Endothelial cell of umbilical vein (primary cell): Measurements from ENCODE around the gene SLC23A2. TPM values are rescaled to one million over a fixed set of nuclear protein-coding genes. Genes with fewer than 3 reads are reported as not detected.

Source experiments
- BruUV-seq: library from RNA; stranded (reverse); fragments of 400-500 nt; replicated peaks from 2 replicates; lab custom pipeline; 2021; lab: Mats Ljungman, UMichigan
- CTCF ChIA-PET: fragments of 300-600, 350-600 bp; sonication (Branson Sonifier 250); formaldehyde crosslinking; loops from one replicate; lab custom pipeline; 2021; ENCODE audit warnings: antibody characterized with exemption, inconsistent platforms; lab: Charles Lee
- POLR2A ChIA-PET: fragments of 300-600, 350-600 bp; sonication (Branson Sonifier 250); formaldehyde crosslinking; loops from one replicate; lab custom pipeline; 2021; ENCODE audit warnings: antibody characterized with exemption, inconsistent platforms; lab: Charles Lee
- DNase-seq: peaks from one replicate; pipeline ENCODE4 v3.0.0-alpha.2; 2011; ENCODE audit warnings: low read depth, low spot score
- FAIRE-seq: peaks from 2 replicates; lab custom pipeline; 2011; peaks lifted over from hg19 to GRCh38; lab: Jason Lieb, UNC
- H2AFZ ChIP-seq: 2 replicates; pipeline ENCODE4 v1.6.0; 2012; ENCODE audit warnings: low read depth, low read length, control low read depth, inconsistent platforms
- H3K27ac ChIP-seq: 2 replicates; pipeline ENCODE4 v1.5.1; 2011; ENCODE audit warnings: low read depth, mild to moderate bottlenecking, control low read depth, low read length, moderate library complexity; ENCODE audit not compliant: insufficient read depth
- H3K27me3 ChIP-seq, 2 experiments: 2 replicates each; pipeline versions ENCODE4 v1.6.0 to v1.6.1; 2011; ENCODE audit warnings: low read length in 2 of 2, mixed read lengths in 1 of 2; ENCODE audit not compliant: control insufficient read depth in 2 of 2, insufficient read depth in 2 of 2
- H3K36me3 ChIP-seq, 2 experiments: 2 replicates in 1 of 2; 3 replicates in 1 of 2; pipeline ENCODE4 v1.5.1; 2011; ENCODE audit warnings: low read length in 2 of 2, mild to moderate bottlenecking in 1 of 2, moderate library complexity in 1 of 2; ENCODE audit not compliant: control insufficient read depth in 2 of 2, insufficient read depth in 2 of 2; ENCODE audit errors: extremely low read depth in 1 of 2
- H3K4me1 ChIP-seq: 3 replicates; pipeline ENCODE4 v1.5.1; 2011; ENCODE audit warnings: mild to moderate bottlenecking, low read length; ENCODE audit not compliant: control insufficient read depth, insufficient read depth; ENCODE audit errors: extremely low read depth
- H3K4me2 ChIP-seq: 2 replicates; pipeline ENCODE4 v1.6.1; 2011; ENCODE audit warnings: low read length, control low read depth, mixed read lengths; ENCODE audit not compliant: insufficient read depth
- H3K4me3 ChIP-seq, 3 experiments: fragments of 200-600 bp in 1 of 3; sonication (generic), shearing (Covaris generic) in 1 of 3; replicated peaks in 1 of 3; 2 replicates each; pipeline ENCODE4 v1.5.1; 2011 to 2016; ENCODE audit warnings: control low read depth in 3 of 3, low read length in 3 of 3, mild to moderate bottlenecking in 2 of 3, inconsistent platforms in 1 of 3, low read depth in 1 of 3, moderate library complexity in 1 of 3; ENCODE audit not compliant: insufficient read depth in 1 of 3
- H3K79me2 ChIP-seq: 2 replicates; pipeline ENCODE4 v1.6.0; 2012; ENCODE audit warnings: low read length, inconsistent platforms; ENCODE audit not compliant: control insufficient read depth, insufficient read depth
- H3K9ac ChIP-seq: replicated peaks from 2 replicates; pipeline ENCODE3; 2011; ENCODE audit warnings: low read length, control low read depth; ENCODE audit not compliant: insufficient read depth; ENCODE audit errors: extremely low read depth
- H3K9me1 ChIP-seq: replicated peaks from 3 replicates; pipeline ENCODE4 v1.6.0; 2011; ENCODE audit warnings: mild to moderate bottlenecking, low read length; ENCODE audit not compliant: control insufficient read depth, insufficient read depth; ENCODE audit errors: extremely low read depth
- H3K9me3 ChIP-seq: replicated peaks from 2 replicates; pipeline ENCODE4 v1.5.1; 2012; ENCODE audit warnings: low read length, inconsistent platforms; ENCODE audit not compliant: control insufficient read depth, insufficient read depth
- H4K20me1 ChIP-seq: replicated peaks from 2 replicates; pipeline ENCODE3; 2011; ENCODE audit warnings: mild to moderate bottlenecking, low read length; ENCODE audit not compliant: control insufficient read depth, insufficient read depth; ENCODE audit errors: extremely low read depth
- EZH2 ChIP-seq: IDR thresholded peaks from 2 replicates; pipeline ENCODE4 v1.6.1; 2012; ENCODE audit warnings: borderline replicate concordance, low read depth, mild to moderate bottlenecking, moderate library complexity, low read length, inconsistent platforms; ENCODE audit not compliant: severe bottlenecking
- FOS ChIP-seq: IDR thresholded peaks from 2 replicates; pipeline ENCODE4 v1.6.1; 2011; ENCODE audit warnings: mild to moderate bottlenecking, low read length, moderate library complexity, borderline replicate concordance; ENCODE audit not compliant: insufficient read depth
- GATA2 ChIP-seq: IDR thresholded peaks from 2 replicates; pipeline ENCODE4 v1.7.0; 2011; ENCODE audit warnings: low read depth, mild to moderate bottlenecking, moderate library complexity, mixed read lengths, low read length; ENCODE audit not compliant: insufficient read length, insufficient read depth
- JUN ChIP-seq: IDR thresholded peaks from 2 replicates; pipeline ENCODE4 v1.6.1; 2011; ENCODE audit warnings: borderline replicate concordance, low read depth; ENCODE audit not compliant: insufficient read length, insufficient read depth
- MYC ChIP-seq: IDR thresholded peaks from one replicate; pipeline ENCODE4 v1.6.1; 2011; ENCODE audit warnings: mild to moderate bottlenecking, low read depth, low read length
- POLR2A ChIP-seq: IDR thresholded peaks from 2 replicates; pipeline ENCODE4 v1.6.1; 2012; ENCODE audit warnings: low read depth, mild to moderate bottlenecking, control low read depth, low read length
- POLR2AphosphoS5 ChIP-seq: IDR thresholded peaks from 2 replicates; pipeline ENCODE4 v1.6.1; 2012; ENCODE audit warnings: low read depth, mild to moderate bottlenecking, control low read depth, low read length, moderate library complexity; ENCODE audit not compliant: insufficient read depth
- dilution Hi-C: fragments of 300-500 bp; cut with MboI; formaldehyde crosslinking; loops from one replicate; pipeline ENCODE4 v1.15.0; 2019; ENCODE audit warnings: low sequenced_read_pairs; ENCODE audit not compliant: extremely low pct_ligation_motif_present
- intact Hi-C: fragments of 100-400 bp; cut with micrococcal nuclease; formaldehyde crosslinking; loops from one replicate; pipeline ENCODE4 v1.10.0; 2022
- polyA plus RNA-seq, 4 experiments: library from polyadenylated mRNA; depleted of rRNA in 3 of 4; stranded (reverse) in 3 of 4; unstranded in 1 of 4; fragments of >200 nt; gene quantifications; 2 replicates each; pipeline versions ENCODE4 v1.2.1 to v1.2.3, GENCODE V29; 2011 to 2012; ENCODE audit warnings: missing spikeins in 1 of 4
- total RNA-seq: library from RNA; stranded (reverse); gene quantifications from 2 replicates; pipeline ENCODE4 v1.2.3, GENCODE V29; 2021
- TF ChIP-seq, protein P1 (sequence below), 2 donors: IDR thresholded peaks; 1 replicate in 1 of 2; 2 replicates in 1 of 2; pipeline ENCODE4 v1.5.1; 2011; ENCODE audit warnings: low read length in 2 of 2, mild to moderate bottlenecking in 2 of 2, moderate library complexity in 2 of 2, control low read depth in 1 of 2, inconsistent platforms in 1 of 2, low read depth in 1 of 2; ENCODE audit not compliant: insufficient read depth in 1 of 2; ENCODE audit errors: extremely low read depth in 1 of 2
- TF ChIP-seq, protein P2 (sequence below): IDR thresholded peaks from 2 replicates; pipeline ENCODE4 v1.6.1; 2011; ENCODE audit not compliant: insufficient read depth, insufficient read length

The SLC23A2 gene
- total and polyA plus RNA-seq, 2 donors (not counting 3 experiments of a cell fraction or from before 2014, with no cell fraction given), result 24.4 to 24.5 TPM

DNA sequence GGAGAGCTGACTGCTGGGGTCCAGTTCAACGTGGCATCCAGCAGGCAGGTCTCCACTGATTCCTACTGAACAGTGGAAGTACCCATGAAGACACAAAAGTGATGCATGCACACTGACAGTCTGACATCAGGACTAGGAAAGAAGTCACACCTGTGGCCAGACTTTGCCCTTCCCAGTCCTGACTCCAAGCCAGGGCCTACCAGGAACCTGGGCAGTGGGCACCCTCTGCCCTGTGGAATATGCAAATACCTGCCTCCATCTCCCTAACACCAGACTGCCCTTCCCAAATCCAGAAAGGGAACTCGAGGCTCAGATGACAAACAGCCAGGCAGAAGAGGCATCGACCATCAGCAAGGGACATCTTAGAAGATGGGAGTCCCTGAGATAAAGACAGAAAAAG is 50.9 kb downstream of the SLC23A2 start:
- ChIA-PET POLR2A (interaction anchor here (1.1 kb wide), 1 partner anchor 137 kb away, joined by 3 read pairs; no protein-coding TSS in a partner anchor), CTCF (interaction anchor here (1.0 to 2.9 kb wide), 7 partner anchors 18 to 202 kb away, joined by 3 to 28 read pairs (median 4); no protein-coding TSS in a partner anchor)
- no peaks in the 10 kb centered on the region for H3K9me3 ChIP-seq
- H3K4me2 ChIP-seq, result no peak overlapping the region
- no peak overlapping the region for H3K4me3 ChIP-seq
- no peak for TF ChIP-seq JUN
- no peak for TF ChIP-seq POLR2A
- TF ChIP-seq GATA2, result no peak
- no peak for TF ChIP-seq POLR2AphosphoS5
- no peak for TF ChIP-seq FOS
- TF ChIP-seq, protein P1, sequence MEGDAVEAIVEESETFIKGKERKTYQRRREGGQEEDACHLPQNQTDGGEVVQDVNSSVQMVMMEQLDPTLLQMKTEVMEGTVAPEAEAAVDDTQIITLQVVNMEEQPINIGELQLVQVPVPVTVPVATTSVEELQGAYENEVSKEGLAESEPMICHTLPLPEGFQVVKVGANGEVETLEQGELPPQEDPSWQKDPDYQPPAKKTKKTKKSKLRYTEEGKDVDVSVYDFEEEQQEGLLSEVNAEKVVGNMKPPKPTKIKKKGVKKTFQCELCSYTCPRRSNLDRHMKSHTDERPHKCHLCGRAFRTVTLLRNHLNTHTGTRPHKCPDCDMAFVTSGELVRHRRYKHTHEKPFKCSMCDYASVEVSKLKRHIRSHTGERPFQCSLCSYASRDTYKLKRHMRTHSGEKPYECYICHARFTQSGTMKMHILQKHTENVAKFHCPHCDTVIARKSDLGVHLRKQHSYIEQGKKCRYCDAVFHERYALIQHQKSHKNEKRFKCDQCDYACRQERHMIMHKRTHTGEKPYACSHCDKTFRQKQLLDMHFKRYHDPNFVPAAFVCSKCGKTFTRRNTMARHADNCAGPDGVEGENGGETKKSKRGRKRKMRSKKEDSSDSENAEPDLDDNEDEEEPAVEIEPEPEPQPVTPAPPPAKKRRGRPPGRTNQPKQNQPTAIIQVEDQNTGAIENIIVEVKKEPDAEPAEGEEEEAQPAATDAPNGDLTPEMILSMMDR (IDR thresholded peaks at IDR 0.05; ENCODE audit: extremely low read depth in 1 of 2, insufficient read depth in 1 of 2, low read depth in 1 of 2, low read length in 2 of 2), result no peak
- no peak for TF ChIP-seq MYC
- TF ChIP-seq EZH2, result no peak
- TF ChIP-seq, protein P2, sequence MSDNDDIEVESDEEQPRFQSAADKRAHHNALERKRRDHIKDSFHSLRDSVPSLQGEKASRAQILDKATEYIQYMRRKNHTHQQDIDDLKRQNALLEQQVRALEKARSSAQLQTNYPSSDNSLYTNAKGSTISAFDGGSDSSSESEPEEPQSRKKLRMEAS, result no peak
- peaks cover 3% of the 10 kb centered on the region for H3K79me2 ChIP-seq
- DNase-seq, result no peak
- no peak overlapping the region for H3K27ac ChIP-seq
- intact Hi-C loops (loop anchor here (2.0 kb wide), 1 partner anchor 136 kb away; no protein-coding TSS in a partner anchor), dilution Hi-C loops (no loop called here)
- H3K4me1 ChIP-seq, result peaks cover 12% of the 10 kb centered on the region
- no peaks in the 10 kb centered on the region for H4K20me1 ChIP-seq
- no peaks in the 10 kb centered on the region for H3K36me3 ChIP-seq
- no peaks in the 10 kb centered on the region for H3K27me3 ChIP-seq
- no TSS peak for BruUV-seq
- no peaks in the 10 kb centered on the region for H3K9me1 ChIP-seq
- no peak overlapping the region for H2AFZ ChIP-seq
- H3K9ac ChIP-seq, result no peak overlapping the region
- FAIRE-seq, result no peak
